DMS114 treated with DMSO at 0.1 percent for 48 hours (cell line): ENCODE results near the gene WNT10A.
A peak's percentile ranks its signal among the peaks of the same experiment; 100 is the strongest.

Source experiments
- DNase-seq: peaks from one replicate; lab custom pipeline; 2025; ENCODE audit not compliant: unreplicated experiment; lab: John Stamatoyannopoulos, UW

Gene WNT10A

GRCh38 chr2:218876562-218877219, 4.0 kb upstream of the WNT10A start:
- DNase-seq, result peak; percentile 76

GRCh38 chr2:218877331-218877730, 3.3 kb upstream of the WNT10A start:
- no peak for DNase-seq

GRCh38 chr2:218877891-218878290, 2.8 kb upstream of the WNT10A start:
- no peak for DNase-seq

- no peak for DNase-seq
Observed at GRCh38 chr2:218878486-218878885, 2.2 kb upstream of the WNT10A start.

- no peak for DNase-seq
Observed at GRCh38 chr2:218878926-218879761, 1.5 kb upstream of the WNT10A start.

- no peak for DNase-seq
Observed at GRCh38 chr2:218879776-218880101, 913 bp upstream of the WNT10A start.

GRCh38 chr2:218880859-218881594, 375 bp downstream of the WNT10A start:
- no peak for DNase-seq

- DNase-seq, result no peak
Observed at GRCh38 chr2:218881744-218882460, 1.2 kb downstream of the WNT10A start.

- no peak for DNase-seq
Observed at GRCh38 chr2:218882461-218882816, 1.8 kb downstream of the WNT10A start.

- DNase-seq, result no peak
Observed at GRCh38 chr2:218882866-218883366, 2.3 kb downstream of the WNT10A start.

GRCh38 chr2:218883491-218884490, 3.1 kb downstream of the WNT10A start:
- no peak for DNase-seq

- no peak for DNase-seq
Observed at GRCh38 chr2:218884519-218884918, 3.9 kb downstream of the WNT10A start.

- DNase-seq, result no peak
Observed at GRCh38 chr2:218885981-218886947, 5.6 kb downstream of the WNT10A start.

GRCh38 chr2:218887079-218887478, 6.4 kb downstream of the WNT10A start:
- DNase-seq, result no peak

- DNase-seq, result no peak
Observed at GRCh38 chr2:218888341-218888740, 7.7 kb downstream of the WNT10A start.

GRCh38 chr2:218889937-218890336, 9.3 kb downstream of the WNT10A start:
- no peak for DNase-seq

GRCh38 chr2:218890369-218890768, 9.7 kb downstream of the WNT10A start:
- DNase-seq, result no peak

GRCh38 chr2:218891275-218892135, 10.9 kb downstream of the WNT10A start:
- no peak for DNase-seq
